Mesenchymal stem cell (in vitro differentiated cells and primary cell): ENCODE results near the gene OSBPL9.

ENCODE experiments used
- DNase-seq: peaks from one replicate; pipeline ENCODE4 v3.0.0-alpha.2; 2013
- H2AFZ ChIP-seq: one replicate; pipeline ENCODE4 v1.6.1; 2013; ENCODE audit warnings: low read depth, mild to moderate bottlenecking, control low read depth, inconsistent platforms, low read length, moderate library complexity
- H2AK5ac ChIP-seq: 2 replicates; pipeline ENCODE4 v1.6.1; 2013; ENCODE audit warnings: low read length, moderate library complexity, mild to moderate bottlenecking, inconsistent platforms; ENCODE audit not compliant: severe bottlenecking
- H2BK120ac ChIP-seq: one replicate; pipeline ENCODE4 v1.6.1; 2013; ENCODE audit warnings: low read depth, mild to moderate bottlenecking, inconsistent platforms, low read length, moderate library complexity
- H2BK12ac ChIP-seq, 2 experiments: one replicate each; pipeline ENCODE4 v1.6.1; 2013; ENCODE audit warnings: inconsistent platforms in 2 of 2, low read length in 2 of 2, mild to moderate bottlenecking in 2 of 2, moderate library complexity in 2 of 2, control low read depth in 1 of 2
- H2BK15ac ChIP-seq: one replicate; pipeline ENCODE4 v1.6.1; 2013; ENCODE audit warnings: mild to moderate bottlenecking, low read depth, inconsistent platforms; ENCODE audit not compliant: poor library complexity, severe bottlenecking
- H2BK5ac ChIP-seq: 2 replicates; pipeline ENCODE4 v1.6.1; 2013; ENCODE audit warnings: low read depth, mild to moderate bottlenecking, low read length, control low read depth, inconsistent platforms; ENCODE audit not compliant: poor library complexity, severe bottlenecking
- H3K14ac ChIP-seq, 2 experiments: one replicate each; pipeline ENCODE4 v1.6.1; 2013; ENCODE audit warnings: inconsistent platforms in 2 of 2, low read length in 2 of 2, control low read depth in 1 of 2, mild to moderate bottlenecking in 1 of 2, moderate library complexity in 1 of 2
- H3K18ac ChIP-seq, 2 experiments: one replicate each; pipeline ENCODE4 v1.6.1; 2013; ENCODE audit warnings: inconsistent platforms in 2 of 2, low read length in 2 of 2, control low read depth in 1 of 2, low read depth in 1 of 2, mild to moderate bottlenecking in 1 of 2
- H3K23ac ChIP-seq, 2 experiments: one replicate each; pipeline ENCODE4 v1.6.1; 2013; ENCODE audit warnings: inconsistent platforms in 2 of 2, low read length in 2 of 2, mild to moderate bottlenecking in 2 of 2, moderate library complexity in 2 of 2, control low read depth in 1 of 2
- H3K27ac ChIP-seq: 2 replicates; pipeline ENCODE4 v1.5.1; 2013; ENCODE audit warnings: mild to moderate bottlenecking, moderate library complexity, low read length, control low read depth, inconsistent platforms; ENCODE audit not compliant: poor library complexity, severe bottlenecking
- H3K27me3 ChIP-seq, 2 experiments: 2 replicates each; pipeline versions ENCODE4 v1.6.1 to v1.7.0; 2013; ENCODE audit warnings: low read length in 2 of 2, mild to moderate bottlenecking in 2 of 2, moderate library complexity in 2 of 2, control low read depth in 1 of 2, inconsistent platforms in 1 of 2; ENCODE audit not compliant: control insufficient read depth in 1 of 2, insufficient read depth in 1 of 2
- H3K36me3 ChIP-seq, 2 experiments: 2 replicates each; pipeline versions ENCODE4 v1.6.1 to v1.7.0; 2013; ENCODE audit warnings: low read length in 2 of 2, control low read depth in 1 of 2, inconsistent platforms in 1 of 2, low read depth in 1 of 2, mild to moderate bottlenecking in 1 of 2; ENCODE audit not compliant: insufficient read depth in 2 of 2, control insufficient read depth in 1 of 2
- H3K4ac ChIP-seq, 2 experiments: one replicate each; pipeline ENCODE4 v1.6.1; 2013; ENCODE audit warnings: inconsistent platforms in 2 of 2, low read length in 2 of 2, mild to moderate bottlenecking in 2 of 2, moderate library complexity in 2 of 2, control low read depth in 1 of 2, low read depth in 1 of 2
- H3K4me1 ChIP-seq: 2 replicates; pipeline ENCODE4 v1.6.1; 2013; ENCODE audit warnings: low read depth, low read length, control low read depth; ENCODE audit not compliant: control insufficient read depth, insufficient read depth
- H3K4me2 ChIP-seq: 2 replicates; pipeline ENCODE4 v1.6.1; 2013; ENCODE audit warnings: low read length, mild to moderate bottlenecking, inconsistent platforms; ENCODE audit not compliant: poor library complexity, severe bottlenecking
- H3K4me3 ChIP-seq, 2 experiments: 2 replicates each; pipeline versions ENCODE4 v1.5.1 to v1.7.0; 2013; ENCODE audit warnings: low read length in 2 of 2, mild to moderate bottlenecking in 2 of 2, control low read depth in 1 of 2, low read depth in 1 of 2; ENCODE audit not compliant: insufficient read depth in 1 of 2
- H3K79me1 ChIP-seq: replicated peaks from 2 replicates; pipeline ENCODE4 v1.6.1; 2013; ENCODE audit warnings: mild to moderate bottlenecking, control low read depth, low read length, inconsistent platforms; ENCODE audit not compliant: poor library complexity, severe bottlenecking
- H3K9ac ChIP-seq: 2 replicates; pipeline ENCODE4 v1.7.0; 2013; ENCODE audit warnings: mild to moderate bottlenecking, low read length, moderate library complexity
- H3K9me3 ChIP-seq: 2 replicates; pipeline ENCODE4 v1.7.0; 2013; ENCODE audit warnings: mild to moderate bottlenecking, low read length; ENCODE audit not compliant: control insufficient read depth
- H4K8ac ChIP-seq: one replicate; pipeline ENCODE4 v1.6.1; 2013; ENCODE audit warnings: inconsistent platforms, mild to moderate bottlenecking, low read length, moderate library complexity
- H4K91ac ChIP-seq: one replicate; pipeline ENCODE4 v1.6.1; 2013; ENCODE audit warnings: mild to moderate bottlenecking, low read length, inconsistent platforms
- WGBS: methylation state at CpG from one replicate; pipeline ENCODE4 v1.1.7; 2013; ENCODE audit warnings: mixed read lengths; 5-methylcytosine and 5-hydroxymethylcytosine counted together

The OSBPL9 gene

DNA sequence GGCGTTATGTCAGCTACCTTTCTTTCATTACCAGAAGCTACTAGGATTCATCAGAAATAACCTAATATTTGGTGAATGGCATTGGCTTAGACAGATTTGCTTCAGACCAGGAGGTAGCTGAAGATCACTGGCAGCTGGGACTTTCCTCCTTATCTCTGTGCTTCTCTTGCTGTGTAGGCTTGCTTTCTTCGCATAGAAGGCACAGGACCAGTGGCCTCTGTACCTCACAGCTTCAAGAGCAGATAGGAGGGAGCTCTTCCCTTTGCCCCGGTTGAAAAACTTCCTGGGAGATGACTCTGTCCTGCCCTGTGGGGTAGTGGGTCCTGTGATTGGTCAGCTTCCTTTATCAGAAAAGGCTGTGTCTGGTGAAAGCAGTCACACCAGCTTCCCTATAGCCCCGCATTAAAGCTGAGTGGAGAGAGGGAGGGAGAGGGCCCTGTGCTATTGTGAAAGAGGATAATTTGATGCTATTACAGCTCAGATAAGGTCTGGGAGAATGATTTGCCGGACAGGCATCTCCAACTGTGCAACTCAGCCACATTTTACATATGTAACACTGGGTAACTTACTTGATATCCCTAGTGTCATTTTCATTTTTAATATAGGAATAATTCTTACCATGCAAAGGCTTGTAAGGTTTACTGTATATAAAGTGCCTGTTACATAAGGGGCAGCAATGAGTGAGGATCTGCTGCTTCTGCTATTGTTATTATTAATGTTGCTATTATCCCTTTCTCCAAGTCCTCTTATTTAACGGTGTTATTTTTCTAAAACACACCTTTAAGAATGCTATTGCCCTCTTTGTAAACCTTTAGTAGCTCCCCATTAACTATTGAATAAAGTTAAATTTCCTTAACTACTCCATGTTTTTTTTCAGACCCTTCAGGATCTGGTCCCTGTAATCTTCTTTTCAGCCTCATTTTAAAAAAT is 31.6 kb downstream of the OSBPL9 start:
- Histone ChIP-seq H2BK120ac (no peak overlapping the region), H3K27me3 (no peaks in the 10 kb centered on the region), H3K9ac (peak overlapping the region; percentile 55), H3K4me1 (peaks cover 10% of the 10 kb centered on the region), H3K14ac (no peak overlapping the region), H4K8ac (no peak overlapping the region), H3K79me1 (peaks cover 4% of the 10 kb centered on the region), H3K4ac (peak overlapping the region in 1 of 2 experiments; percentile 44), H3K9me3 (no peaks in the 10 kb centered on the region), H2AFZ (no peak overlapping the region), H2BK15ac (no peak overlapping the region), H3K4me2 (no peak overlapping the region), H3K18ac (peak overlapping the region; percentile 3 to 34), H3K27ac (peak overlapping the region; percentile 33), H4K91ac (no peak overlapping the region), H3K23ac (no peak overlapping the region), H3K4me3 (no peak overlapping the region), H2BK12ac (peak overlapping the region in 1 of 2 experiments; percentile 49), H2AK5ac (no peak overlapping the region), H3K36me3 (no peaks in the 10 kb centered on the region), H2BK5ac (no peak overlapping the region)
- peak; percentile 79 for DNase-seq
- WGBS: 53% methylated on average over 5 of the region's 6 CpGs

- Histone ChIP-seq H2BK5ac (no peak overlapping the region), H3K27ac (no peak overlapping the region), H3K23ac (no peak overlapping the region), H3K27me3 (no peaks in the 10 kb centered on the region), H4K91ac (no peak overlapping the region), H3K14ac (no peak overlapping the region), H3K18ac (no peak overlapping the region), H2BK12ac (no peak overlapping the region), H2BK120ac (no peak overlapping the region), H2AFZ (no peak overlapping the region), H3K4me3 (no peak overlapping the region), H2BK15ac (no peak overlapping the region), H3K9me3 (no peaks in the 10 kb centered on the region), H3K4me2 (no peak overlapping the region), H4K8ac (peak overlapping the region; percentile 8), H3K36me3 (peaks cover 0 to 3% of the 10 kb centered on the region in 2 experiments), H3K4ac (no peak overlapping the region), H3K4me1 (peaks cover 10% of the 10 kb centered on the region), H2AK5ac (peak overlapping the region; percentile 2), H3K9ac (no peak overlapping the region), H3K79me1 (peaks cover 5% of the 10 kb centered on the region)
- WGBS: 100% methylated on average over 2 of the region's 4 CpGs
- no peak for DNase-seq
Measured at GRCh38 chr1:51649593-51650091, 32.8 kb downstream of the OSBPL9 start.

GRCh38 chr1:51650198-51650597 is 33.3 kb downstream of the OSBPL9 start:
- WGBS: no CpG with 5 or more reads among the region's 1 CpG
- H2BK5ac ChIP-seq: no peak overlapping the region
- H3K79me1 ChIP-seq: peaks cover 10% of the 10 kb centered on the region

GRCh38 chr1:51651552-51651942 is 34.7 kb downstream of the OSBPL9 start:
- H4K8ac ChIP-seq: no peak overlapping the region
- H3K27me3 ChIP-seq: no peaks in the 10 kb centered on the region
- WGBS: 100% methylated on average over 1 of the region's 3 CpGs
- no peak overlapping the region for H3K14ac ChIP-seq
- DNase-seq: no peak
- no peak overlapping the region for H3K27ac ChIP-seq
- H2AFZ ChIP-seq: no peak overlapping the region
- no peak overlapping the region for H2BK5ac ChIP-seq
- no peak overlapping the region for H2BK120ac ChIP-seq
- no peaks in the 10 kb centered on the region for H3K9me3 ChIP-seq
- peaks cover 14% of the 10 kb centered on the region for H3K79me1 ChIP-seq
- H3K23ac ChIP-seq: no peak overlapping the region
- H3K18ac ChIP-seq: no peak overlapping the region
- no peak overlapping the region for H3K4me2 ChIP-seq
- H3K4me3 ChIP-seq: no peak overlapping the region
- H4K91ac ChIP-seq: no peak overlapping the region
- H2BK12ac ChIP-seq: no peak overlapping the region
- no peak overlapping the region for H2AK5ac ChIP-seq
- no peak overlapping the region for H2BK15ac ChIP-seq
- H3K36me3 ChIP-seq: peaks cover 0 to 14% of the 10 kb centered on the region in 2 experiments
- H3K9ac ChIP-seq: no peak overlapping the region
- H3K4ac ChIP-seq: no peak overlapping the region
- peaks cover 11% of the 10 kb centered on the region for H3K4me1 ChIP-seq

More at GRCh38 chr1:51650198-51650597, 33.3 kb downstream of the OSBPL9 start:
- Histone ChIP-seq H3K9ac (no peak overlapping the region), H3K27ac (no peak overlapping the region), H3K23ac (no peak overlapping the region), H3K4ac (no peak overlapping the region), H4K91ac (no peak overlapping the region), H3K36me3 (peaks cover 0 to 4% of the 10 kb centered on the region in 2 experiments), H3K4me2 (no peak overlapping the region), H2BK120ac (no peak overlapping the region), H2AFZ (no peak overlapping the region), H3K18ac (no peak overlapping the region), H2AK5ac (no peak overlapping the region), H3K4me3 (no peak overlapping the region), H2BK12ac (no peak overlapping the region), H3K14ac (no peak overlapping the region), H3K9me3 (no peaks in the 10 kb centered on the region), H4K8ac (no peak overlapping the region), H2BK15ac (no peak overlapping the region), H3K27me3 (no peaks in the 10 kb centered on the region), H3K4me1 (peaks cover 10% of the 10 kb centered on the region)
- DNase-seq: no peak
